ENCODE results near the gene UPK2. TPM values are rescaled to one million over a fixed set of nuclear protein-coding genes. Genes with fewer than 3 reads are reported as not detected.

Gene UPK2
- total RNA-seq, 1 donor from 2014 or later: not detected

- no peak for FAIRE-seq
These were observed 39.2 kb upstream of the UPK2 start for GRCh38 chr11:118916842-118917388.

GRCh38 chr11:118917481-118918127 lies 38.5 kb upstream of the UPK2 start:
- FAIRE-seq (no peak), DNase-seq (ENCODE audit: low spot score in 2 of 2) (no peak)

More at GRCh38 chr11:118916842-118917388, 39.2 kb upstream of the UPK2 start:
- no peak for DNase-seq (ENCODE audit: low spot score in 2 of 2)

GRCh38 chr11:118918128-118918685 lies 37.9 kb upstream of the UPK2 start:
- DNase-seq (ENCODE audit: low spot score in 2 of 2) (no peak), FAIRE-seq (no peak)

GRCh38 chr11:118918686-118919280 lies 37.3 kb upstream of the UPK2 start:
- FAIRE-seq (no peak), DNase-seq (ENCODE audit: low spot score in 2 of 2) (no peak)

- peak in 1 of 2 donors; percentile 35 for DNase-seq (ENCODE audit: low spot score in 2 of 2)
- FAIRE-seq: no peak
These were observed 34.8 kb upstream of the UPK2 start for GRCh38 chr11:118921121-118921928.

- DNase-seq (ENCODE audit: low spot score in 2 of 2) (peak in 1 of 2 donors; percentile 58), FAIRE-seq (no peak)
These were observed 34.0 kb upstream of the UPK2 start for GRCh38 chr11:118921929-118922744.

GRCh38 chr11:118922745-118923627 lies 33.1 kb upstream of the UPK2 start:
- DNase-seq (ENCODE audit: low spot score in 2 of 2) (peak in 1 of 2 donors; percentile 13), FAIRE-seq (no peak)

- FAIRE-seq (no peak), DNase-seq (ENCODE audit: low spot score in 2 of 2) (no peak)
These were observed 32.1 kb upstream of the UPK2 start for GRCh38 chr11:118923721-118924587.

GRCh38 chr11:118924591-118925585 lies 31.2 kb upstream of the UPK2 start:
- DNase-seq (ENCODE audit: low spot score in 2 of 2) (no peak), FAIRE-seq (no peak)

GRCh38 chr11:118927554-118928100 lies 28.5 kb upstream of the UPK2 start:
- DNase-seq (ENCODE audit: low spot score in 2 of 2): no peak
- no peak for FAIRE-seq

GRCh38 chr11:118928101-118928869 lies 27.8 kb upstream of the UPK2 start:
- FAIRE-seq (no peak), DNase-seq (ENCODE audit: low spot score in 2 of 2) (peak; percentile 88 to 89)

GRCh38 chr11:118928870-118929500 lies 27.1 kb upstream of the UPK2 start:
- peak in 1 of 2 donors; percentile 75 for DNase-seq (ENCODE audit: low spot score in 2 of 2)
- FAIRE-seq: no peak

- peak in 1 of 2 donors; percentile 77 for DNase-seq (ENCODE audit: low spot score in 2 of 2)
- no peak for FAIRE-seq
These were observed 26.5 kb upstream of the UPK2 start for GRCh38 chr11:118929501-118930093.

GRCh38 chr11:118930094-118930712 lies 25.9 kb upstream of the UPK2 start:
- FAIRE-seq: no peak

More at GRCh38 chr11:118930094-118930712, 25.9 kb upstream of the UPK2 start:
- DNase-seq (ENCODE audit: low spot score in 2 of 2): peak in 1 of 2 donors; percentile 80

Measured in frontal cortex (tissue), 4 donors.